Measurements from ENCODE around the gene PPP1R37.

PPP1R37 gene

GRCh38 chr19:45151320-45151719 lies 58.3 kb downstream of the PPP1R37 start:
- DNase-seq = peak in 1 of 56 donors; percentile 45

GRCh38 chr19:45151821-45152503 lies 59.0 kb downstream of the PPP1R37 start:
- no peak for DNase-seq

- peak in 25 of 56 donors; percentile 9 to 64 (median 36) for DNase-seq
These were observed 59.7 kb downstream of the PPP1R37 start for GRCh38 chr19:45152504-45153338.

- DNase-seq = peak in 43 of 56 donors; percentile 11 to 76 (median 45)
These were observed 60.5 kb downstream of the PPP1R37 start for GRCh38 chr19:45153339-45154063.

GRCh38 chr19:45154064-45154827 lies 61.3 kb downstream of the PPP1R37 start:
- DNase-seq = no peak

- no peak for DNase-seq
These were observed 63.1 kb downstream of the PPP1R37 start for GRCh38 chr19:45156011-45156630.

GRCh38 chr19:45156751-45157150 lies 63.8 kb downstream of the PPP1R37 start:
- DNase-seq = no peak

- DNase-seq = no peak
These were observed 65.7 kb downstream of the PPP1R37 start for GRCh38 chr19:45158503-45159209.

- no peak for DNase-seq
These were observed 66.4 kb downstream of the PPP1R37 start for GRCh38 chr19:45159210-45159970.

- no peak for DNase-seq
These were observed 67.0 kb downstream of the PPP1R37 start for GRCh38 chr19:45159971-45160324.

GRCh38 chr19:45160870-45161737 lies 68.1 kb downstream of the PPP1R37 start, which contains the start of gene NKPD1:
Gene NKPD1 (minus strand): TSS chr19:45160982. CDS start chr19:45160150, 832 bp downstream.
- no peak for DNase-seq

- DNase-seq = peak in 3 of 56 donors; percentile 6 to 30 (median 13)
These were observed 69.0 kb downstream of the PPP1R37 start for GRCh38 chr19:45161738-45162607.

- DNase-seq = no peak
These were observed 69.7 kb downstream of the PPP1R37 start for GRCh38 chr19:45162608-45163143.

- DNase-seq = no peak
These were observed 70.2 kb downstream of the PPP1R37 start for GRCh38 chr19:45163156-45163555.

GRCh38 chr19:45163751-45164460 lies 70.9 kb downstream of the PPP1R37 start:
- no peak for DNase-seq

Measured in nucleus accumbens (tissue), 56 donors.